Left lung (tissue), 10 donors: ENCODE measurements around the gene PCDHA5. TPM values are rescaled to one million over a fixed set of nuclear protein-coding genes. Genes with fewer than 3 reads are reported as not detected.
"Not testable (repeated sequence)": the region's sequence is repeated elsewhere in the genome, so short reads cannot be mapped to it uniquely, and the experiment has no call there.

Source experiments
- ATAC-seq: fragments of 200-7000 bp; cut with Tn5 transposase; one replicate; pipeline ENCODE4 v1.9.1; 2020; ENCODE audit warnings: moderate library complexity
- DNase-seq, 4 donors: peaks; one replicate each; pipeline ENCODE4 v3.0.0-alpha.2; 2013 to 2020
- H3K27ac ChIP-seq, 2 donors: fragments of 200-600 bp; sonication (generic) in 1 of 2; one replicate each; pipeline versions ENCODE4 v1.5.0 to v1.8.0; 2020 to 2021
- H3K27me3 ChIP-seq, 2 donors: fragments of 200-600 bp; sonication (generic) in 1 of 2; one replicate each; pipeline versions ENCODE4 v1.5.0 to v1.8.0; 2020 to 2021
- H3K36me3 ChIP-seq, 2 donors: fragments of 200-600 bp; sonication (generic) in 1 of 2; one replicate each; pipeline versions ENCODE4 v1.5.0 to v1.8.0; 2020 to 2021
- H3K4me1 ChIP-seq, 2 donors: fragments of 200-600 bp; one replicate each; pipeline ENCODE4 v1.8.0; 2021
- H3K4me3 ChIP-seq, 2 donors: fragments of 200-600 bp; sonication (generic) in 1 of 2; one replicate each; pipeline versions ENCODE4 v1.5.0 to v1.8.0; 2020 to 2021; ENCODE audit warnings: mild to moderate bottlenecking in 1 of 2
- H3K9me3 ChIP-seq, 2 donors: fragments of 200-600 bp; sonication (generic) in 1 of 2; one replicate each; pipeline versions ENCODE4 v1.5.0 to v1.8.0; 2020 to 2021
- intact Hi-C, 2 donors: fragments of 100-400 bp; cut with DNase I; formaldehyde crosslinking; loops; one replicate each; pipeline versions ENCODE4 v1.11.2 to v1.14.2; 2022
- polyA plus RNA-seq, 6 donors: library from polyadenylated mRNA; unstranded; fragments of 120-200 nt; gene quantifications; one replicate each; pipeline ENCODE4 v1.2.1, GENCODE V29; 2013; ENCODE audit not compliant: insufficient read length in 6 of 6
- total RNA-seq, 2 donors: library from RNA; stranded (reverse); fragmentation: NEBNext Ultra II Directional; extraction: Animal tissue kit (Norgen Biotek cat#: 25700); gene quantifications; one replicate each; pipeline ENCODE4 v1.2.1, GENCODE V29; 2021
- TF ChIP-seq, protein P1 (sequence below), 2 donors: fragments of 200-600 bp; sonication (generic) in 1 of 2; IDR thresholded peaks; one replicate each; pipeline versions ENCODE4 v1.5.0 to v1.8.0; 2021; ENCODE audit warnings: antibody characterized with exemption in 2 of 2
- donor health status: DM: no; HTN: yes; CAD: no.
- donor health status: DM: no; HTN: no; CAD: no.

The PCDHA5 gene
- total and polyA plus RNA-seq, 8 donors: 0.06 to 0.64 (median 0.10) TPM

DNA sequence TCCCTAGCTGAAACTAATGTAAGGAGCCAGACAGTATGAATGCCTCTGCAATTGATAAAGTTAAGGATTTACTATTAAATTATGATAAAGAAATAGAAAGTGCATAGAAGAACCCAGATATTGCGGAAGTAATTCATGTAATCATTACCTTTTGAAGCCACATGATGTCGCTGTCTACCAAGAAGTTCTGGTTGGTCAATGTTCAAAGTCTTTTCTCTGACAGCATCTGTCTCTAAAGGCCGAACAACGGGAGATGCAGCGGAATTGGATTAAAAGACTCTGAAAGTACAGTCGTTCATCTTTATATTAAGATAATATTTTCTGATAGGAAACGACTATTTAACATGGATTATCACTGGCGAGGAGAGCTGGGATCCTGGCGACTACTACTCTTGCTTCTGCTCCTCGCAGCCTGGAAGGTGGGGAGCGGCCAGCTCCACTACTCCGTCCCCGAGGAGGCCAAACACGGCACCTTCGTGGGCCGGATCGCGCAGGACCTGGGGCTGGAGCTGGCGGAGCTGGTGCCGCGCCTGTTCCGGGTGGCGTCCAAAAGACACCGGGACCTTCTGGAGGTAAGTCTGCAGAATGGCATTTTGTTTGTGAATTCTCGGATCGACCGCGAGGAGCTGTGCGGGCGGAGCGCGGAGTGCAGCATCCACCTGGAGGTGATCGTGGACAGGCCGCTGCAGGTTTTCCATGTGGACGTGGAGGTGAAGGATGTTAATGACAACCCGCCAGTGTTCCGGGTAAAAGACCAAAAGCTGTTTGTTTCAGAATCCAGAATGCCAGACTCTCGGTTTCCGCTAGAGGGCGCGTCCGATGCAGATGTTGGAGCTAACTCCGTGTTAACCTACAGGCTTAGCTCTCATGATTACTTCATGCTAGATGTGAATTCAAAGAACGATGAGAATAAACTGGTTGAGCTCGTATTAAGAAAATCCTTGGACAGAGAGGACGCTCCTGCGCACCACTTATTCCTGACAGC lies 19.9 kb downstream of the PCDHA5 start, which contains the start of gene PCDHA8:
PCDHA8 (plus strand) TSS at position 210 of the 985 bp plus-strand sequence; CDS start at position 345, 135 bp downstream.
- peaks cover 4 to 52% of the 10 kb centered on the region in 2 donors for H3K27me3 ChIP-seq
- H3K9me3 ChIP-seq: peaks cover 0 to 20% of the 10 kb centered on the region in 2 donors
- no peak within 1 kb of the TSS for H3K27ac ChIP-seq
- TF ChIP-seq, protein P1, sequence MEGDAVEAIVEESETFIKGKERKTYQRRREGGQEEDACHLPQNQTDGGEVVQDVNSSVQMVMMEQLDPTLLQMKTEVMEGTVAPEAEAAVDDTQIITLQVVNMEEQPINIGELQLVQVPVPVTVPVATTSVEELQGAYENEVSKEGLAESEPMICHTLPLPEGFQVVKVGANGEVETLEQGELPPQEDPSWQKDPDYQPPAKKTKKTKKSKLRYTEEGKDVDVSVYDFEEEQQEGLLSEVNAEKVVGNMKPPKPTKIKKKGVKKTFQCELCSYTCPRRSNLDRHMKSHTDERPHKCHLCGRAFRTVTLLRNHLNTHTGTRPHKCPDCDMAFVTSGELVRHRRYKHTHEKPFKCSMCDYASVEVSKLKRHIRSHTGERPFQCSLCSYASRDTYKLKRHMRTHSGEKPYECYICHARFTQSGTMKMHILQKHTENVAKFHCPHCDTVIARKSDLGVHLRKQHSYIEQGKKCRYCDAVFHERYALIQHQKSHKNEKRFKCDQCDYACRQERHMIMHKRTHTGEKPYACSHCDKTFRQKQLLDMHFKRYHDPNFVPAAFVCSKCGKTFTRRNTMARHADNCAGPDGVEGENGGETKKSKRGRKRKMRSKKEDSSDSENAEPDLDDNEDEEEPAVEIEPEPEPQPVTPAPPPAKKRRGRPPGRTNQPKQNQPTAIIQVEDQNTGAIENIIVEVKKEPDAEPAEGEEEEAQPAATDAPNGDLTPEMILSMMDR (IDR thresholded peaks at IDR 0.05): peak; percentile 13 to 14
- DNase-seq: no peak
- no peaks in the 10 kb centered on the region for H3K36me3 ChIP-seq
- no peak for ATAC-seq
- intact Hi-C loops: no loop called here
- H3K4me1 ChIP-seq: no peaks in the 10 kb centered on the region
- H3K4me3 ChIP-seq: no peak within 1 kb of the TSS

DNA sequence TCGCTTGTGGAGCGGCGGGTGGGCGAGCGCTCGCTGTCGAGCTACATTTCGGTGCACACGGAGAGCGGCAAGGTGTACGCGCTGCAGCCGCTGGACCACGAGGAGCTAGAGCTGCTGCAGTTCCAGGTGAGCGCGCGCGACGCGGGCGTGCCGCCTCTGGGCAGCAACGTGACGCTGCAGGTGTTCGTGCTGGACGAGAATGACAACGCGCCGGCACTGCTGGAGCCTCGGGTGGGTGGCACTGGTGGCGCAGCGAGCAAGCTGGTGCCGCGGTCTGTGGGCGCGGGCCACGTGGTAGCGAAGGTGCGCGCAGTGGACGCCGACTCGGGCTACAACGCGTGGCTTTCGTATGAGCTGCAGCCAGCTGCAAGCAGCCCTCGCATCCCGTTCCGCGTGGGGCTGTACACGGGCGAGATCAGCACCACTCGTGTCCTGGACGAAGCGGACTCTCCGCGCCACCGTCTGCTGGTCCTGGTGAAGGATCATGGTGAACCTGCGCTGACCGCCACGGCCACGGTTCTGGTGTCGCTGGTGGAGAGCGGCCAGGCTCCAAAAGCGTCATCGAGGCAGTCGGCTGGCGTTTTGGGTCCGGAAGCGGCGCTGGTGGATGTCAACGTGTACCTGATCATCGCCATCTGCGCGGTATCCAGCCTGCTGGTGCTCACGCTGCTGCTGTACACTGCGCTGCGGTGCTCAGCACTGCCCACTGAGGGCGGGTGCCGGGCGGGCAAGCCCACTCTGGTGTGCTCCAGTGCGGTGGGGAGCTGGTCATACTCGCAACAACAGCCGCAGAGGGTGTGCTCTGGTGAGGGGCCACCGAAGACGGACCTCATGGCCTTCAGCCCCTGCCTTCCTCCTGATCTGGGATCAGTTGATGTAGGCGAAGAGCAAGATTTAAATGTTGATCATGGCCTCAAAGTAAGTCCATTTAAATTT lies 21.7 kb downstream of the PCDHA5 start:
- Histone ChIP-seq H3K27ac (no peak overlapping the region), H3K27me3 (peaks cover 4 to 39% of the 10 kb centered on the region in 2 donors), H3K36me3 (no peaks in the 10 kb centered on the region), H3K4me3 (no peak overlapping the region), H3K4me1 (no peaks in the 10 kb centered on the region), H3K9me3 (peaks cover 0 to 17% of the 10 kb centered on the region in 2 donors)
- ATAC-seq: no peak
- intact Hi-C loops: no loop called here
- TF ChIP-seq, protein P1 (IDR thresholded peaks at IDR 0.05): no peak
- DNase-seq: peak in 1 of 4 donors; percentile 41

DNA sequence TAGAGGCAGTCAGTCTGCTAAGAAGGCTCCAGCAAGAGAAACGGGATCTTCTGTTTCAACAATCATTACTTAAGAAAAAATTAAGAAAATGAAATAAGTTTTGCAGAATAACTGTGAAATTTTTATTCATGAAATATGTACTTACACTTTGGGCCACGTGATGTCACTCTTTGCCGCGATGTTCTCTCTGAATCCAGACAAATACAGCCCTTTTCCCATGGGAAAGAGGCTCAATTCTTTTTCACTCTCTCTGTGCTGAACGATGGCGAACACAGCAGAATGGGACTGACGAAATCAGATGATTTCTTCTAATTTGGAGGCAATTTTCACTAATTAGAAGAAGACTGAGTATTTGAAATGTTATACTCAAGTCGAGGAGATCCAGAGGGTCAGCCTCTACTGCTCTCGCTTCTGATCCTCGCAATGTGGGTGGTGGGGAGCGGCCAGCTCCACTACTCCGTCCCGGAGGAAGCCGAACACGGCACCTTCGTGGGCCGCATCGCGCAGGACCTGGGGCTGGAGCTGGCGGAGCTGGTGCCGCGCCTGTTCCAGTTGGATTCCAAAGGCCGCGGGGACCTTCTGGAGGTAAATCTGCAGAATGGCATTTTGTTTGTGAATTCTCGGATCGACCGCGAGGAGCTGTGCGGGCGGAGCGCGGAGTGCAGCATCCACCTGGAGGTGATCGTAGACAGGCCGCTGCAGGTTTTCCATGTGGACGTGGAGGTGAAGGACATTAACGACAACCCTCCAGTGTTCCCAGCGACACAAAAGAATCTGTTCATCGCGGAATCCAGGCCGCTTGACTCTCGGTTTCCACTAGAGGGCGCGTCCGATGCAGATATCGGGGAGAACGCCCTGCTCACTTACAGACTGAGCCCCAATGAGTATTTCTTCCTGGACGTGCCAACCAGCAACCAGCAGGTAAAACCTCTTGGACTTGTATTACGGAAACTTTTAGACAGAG lies 27.0 kb downstream of the PCDHA5 start, which contains the start of gene PCDHA9:
PCDHA9 (plus strand) TSS at position 244 of the 964 bp plus-strand sequence; CDS start at position 358, 114 bp downstream.
- H3K36me3 ChIP-seq, H3K4me3 ChIP-seq, intact Hi-C loops, DNase-seq, H3K4me1 ChIP-seq, ATAC-seq, H3K27ac ChIP-seq: not testable (repeated sequence)
- Histone ChIP-seq H3K9me3 (peaks cover 0 to 12% of the 10 kb centered on the region in 2 donors), H3K27me3 (peaks cover 0 to 26% of the 10 kb centered on the region in 2 donors)

DNA sequence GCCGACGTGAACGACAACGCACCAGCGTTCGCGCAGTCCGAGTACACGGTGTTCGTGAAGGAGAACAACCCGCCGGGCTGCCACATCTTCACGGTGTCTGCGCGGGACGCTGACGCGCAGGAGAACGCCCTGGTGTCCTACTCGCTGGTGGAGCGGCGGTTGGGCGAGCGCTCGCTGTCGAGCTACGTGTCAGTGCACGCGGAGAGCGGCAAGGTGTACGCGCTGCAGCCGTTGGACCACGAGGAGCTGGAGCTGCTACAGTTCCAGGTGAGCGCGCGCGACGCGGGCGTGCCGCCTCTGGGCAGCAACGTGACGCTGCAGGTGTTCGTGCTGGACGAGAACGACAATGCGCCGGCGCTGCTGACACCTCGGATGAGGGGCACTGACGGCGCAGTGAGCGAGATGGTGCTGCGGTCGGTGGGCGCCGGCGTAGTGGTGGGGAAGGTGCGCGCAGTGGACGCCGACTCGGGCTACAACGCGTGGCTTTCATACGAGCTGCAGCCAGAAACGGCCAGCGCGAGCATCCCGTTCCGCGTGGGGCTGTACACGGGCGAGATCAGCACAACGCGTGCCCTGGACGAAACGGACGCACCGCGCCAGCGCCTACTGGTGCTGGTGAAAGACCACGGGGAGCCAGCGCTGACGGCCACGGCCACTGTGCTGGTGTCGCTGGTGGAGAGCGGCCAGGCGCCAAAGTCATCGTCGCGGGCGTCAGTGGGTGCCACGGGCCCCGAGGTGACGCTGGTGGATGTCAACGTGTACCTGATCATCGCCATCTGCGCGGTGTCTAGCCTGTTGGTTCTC lies 28.6 kb downstream of the PCDHA5 start:
- H3K4me1 ChIP-seq, H3K4me3 ChIP-seq, ATAC-seq, intact Hi-C loops, H3K36me3 ChIP-seq, H3K27ac ChIP-seq: not testable (repeated sequence)
- peak in 1 of 4 donors; percentile 46 for DNase-seq
- peaks cover 0 to 25% of the 10 kb centered on the region in 2 donors for H3K27me3 ChIP-seq
- peaks cover 0 to 11% of the 10 kb centered on the region in 2 donors for H3K9me3 ChIP-seq
